DMS53 treated with DMSO at 0.1 percent for 48 hours (cell line): Measurements from ENCODE around the gene TRIM66.

Source experiments
- DNase-seq: peaks from one replicate; lab custom pipeline; 2025; ENCODE audit not compliant: unreplicated experiment; lab: John Stamatoyannopoulos, UW

Gene TRIM66

DNA sequence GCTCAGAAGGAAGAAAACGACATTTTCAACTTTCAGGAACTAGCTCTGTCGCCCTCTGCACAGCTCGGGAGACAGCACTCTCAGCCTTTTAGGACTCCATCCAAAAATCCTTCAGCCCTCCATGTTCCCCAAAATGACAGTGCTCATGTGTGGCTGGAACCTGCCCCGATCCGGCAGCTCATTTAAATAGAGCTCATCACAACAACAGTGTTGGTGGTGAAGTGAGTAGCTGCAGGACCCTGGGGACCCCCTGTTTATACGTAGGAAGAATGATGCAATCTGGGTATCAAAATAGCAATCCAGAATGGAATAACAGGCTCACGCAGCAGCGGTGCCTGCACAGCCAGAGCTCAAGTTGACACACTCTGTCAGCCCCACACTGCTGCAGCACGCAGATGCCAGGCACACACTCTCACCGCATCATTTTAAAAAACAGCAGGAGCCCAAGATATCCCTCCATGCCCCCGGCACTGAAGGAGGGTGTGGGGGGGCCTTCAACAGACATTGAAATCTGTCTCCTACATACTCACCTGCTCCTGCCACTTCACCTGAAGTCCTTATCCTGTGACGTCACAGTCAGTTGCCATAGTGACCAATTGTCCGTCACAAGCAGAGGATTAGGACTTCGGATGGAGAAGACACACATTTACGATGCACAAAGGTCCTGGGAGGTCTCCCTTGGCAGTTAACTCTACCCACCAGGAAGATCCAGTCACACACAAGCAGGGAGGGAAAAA is 24.0 kb downstream of the TRIM66 start:
- DNase-seq = peak; percentile 36

DNA sequence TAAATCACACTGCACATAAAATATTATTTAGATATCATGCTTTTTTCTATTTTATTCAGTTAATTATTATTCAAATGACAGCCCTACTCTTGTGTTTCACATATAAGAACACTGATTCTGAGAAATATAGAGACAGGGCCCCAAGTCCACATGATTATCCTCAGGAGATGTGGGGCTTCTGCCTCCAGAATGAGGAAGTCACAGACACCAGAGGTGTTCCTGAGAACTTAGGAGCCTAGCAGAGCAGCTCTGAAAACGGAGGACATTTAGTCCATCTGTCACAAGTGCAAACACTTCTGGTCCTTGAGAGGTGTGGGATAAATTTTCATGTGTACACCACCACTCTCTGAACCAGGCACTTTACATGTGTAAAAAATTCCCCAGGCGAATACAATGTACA is 26.2 kb downstream of the TRIM66 start:
- DNase-seq = peak; percentile 17

DNA sequence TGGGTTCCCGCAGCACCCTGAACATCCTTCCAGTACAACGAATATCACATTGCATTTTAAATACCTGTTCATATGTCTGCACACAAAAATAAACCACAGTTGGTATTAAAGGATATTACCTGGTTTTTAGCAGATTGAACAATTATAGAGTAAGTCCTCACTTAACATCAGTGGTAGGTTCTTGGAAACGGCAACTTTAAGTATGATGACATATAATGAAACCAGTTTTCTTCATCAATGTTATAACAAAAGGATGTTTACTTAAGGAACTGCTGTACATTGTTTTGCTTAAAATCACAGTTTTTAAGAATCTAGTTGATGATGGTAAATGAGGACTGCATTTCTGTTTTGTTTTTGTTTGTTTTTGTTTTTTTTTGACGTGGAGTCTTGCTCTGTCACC is 28.0 kb downstream of the TRIM66 start:
- DNase-seq = no peak

DNA sequence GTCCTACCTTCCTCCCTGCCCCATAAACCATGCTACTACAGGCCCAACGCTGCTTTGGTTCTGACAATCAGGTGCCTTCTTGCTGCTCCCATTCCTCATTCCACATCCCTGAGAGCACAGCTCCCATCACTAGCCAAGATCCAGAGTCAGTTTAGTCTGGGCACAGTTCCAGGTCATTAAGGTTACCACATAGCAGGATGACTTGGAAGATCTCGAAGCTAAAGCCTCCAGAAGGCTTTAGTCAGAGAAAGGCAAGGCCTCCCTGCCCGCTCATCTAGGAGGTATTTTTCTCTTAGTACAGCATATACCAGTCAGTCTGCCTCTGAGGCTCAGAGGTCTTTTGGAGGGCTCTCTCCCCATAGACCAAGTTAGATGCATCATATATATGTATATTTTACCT is 30.3 kb downstream of the TRIM66 start:
- no peak for DNase-seq

DNA sequence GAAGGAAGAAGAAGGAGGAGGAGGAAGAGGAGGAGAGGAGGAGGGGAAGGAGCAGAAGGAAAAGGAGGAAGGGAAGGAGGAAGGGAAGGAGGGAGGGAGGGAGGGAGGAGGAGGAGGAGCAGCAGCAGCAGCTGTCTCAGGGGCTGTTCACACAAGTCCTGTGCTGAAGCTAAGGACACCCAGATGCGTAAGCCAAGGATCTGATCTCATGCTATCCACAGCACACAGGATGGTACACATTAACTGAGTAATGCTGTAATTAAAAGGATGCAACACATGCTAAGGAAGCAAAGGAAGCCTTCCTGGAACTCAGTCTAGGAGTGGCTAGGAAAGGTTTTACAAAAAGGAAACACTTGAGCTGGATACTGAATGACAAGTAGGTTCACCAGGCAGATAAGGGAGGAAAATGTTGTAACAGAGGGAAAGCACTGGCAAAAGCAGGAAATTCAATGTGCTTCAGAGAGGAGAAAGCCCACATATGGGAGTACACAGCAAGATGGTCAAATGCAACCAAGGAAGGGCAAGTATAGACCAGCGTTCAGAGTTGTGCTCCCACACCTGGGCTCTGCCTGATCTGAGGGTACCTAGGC is 32.0 kb downstream of the TRIM66 start:
- DNase-seq = no peak

DNA sequence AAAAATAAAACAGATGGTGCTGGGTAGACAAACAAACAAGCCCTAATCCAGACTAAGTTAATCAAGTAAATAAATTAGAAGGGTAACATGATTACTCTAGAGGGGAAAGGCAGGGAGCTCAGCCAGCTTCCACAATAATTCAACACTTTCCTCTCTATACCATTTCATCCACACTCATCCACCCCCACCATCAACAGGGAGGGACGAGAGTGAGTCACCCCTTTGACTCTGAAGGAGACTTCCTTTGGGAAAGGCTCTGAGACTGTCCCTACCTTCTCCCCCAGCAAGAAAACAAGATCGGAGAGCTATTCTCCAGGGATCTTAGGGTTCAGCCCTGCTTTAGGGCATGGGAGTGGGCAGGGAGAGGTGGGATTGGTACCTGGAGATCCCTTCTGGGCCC is 33.1 kb downstream of the TRIM66 start:
- DNase-seq = no peak

DNA sequence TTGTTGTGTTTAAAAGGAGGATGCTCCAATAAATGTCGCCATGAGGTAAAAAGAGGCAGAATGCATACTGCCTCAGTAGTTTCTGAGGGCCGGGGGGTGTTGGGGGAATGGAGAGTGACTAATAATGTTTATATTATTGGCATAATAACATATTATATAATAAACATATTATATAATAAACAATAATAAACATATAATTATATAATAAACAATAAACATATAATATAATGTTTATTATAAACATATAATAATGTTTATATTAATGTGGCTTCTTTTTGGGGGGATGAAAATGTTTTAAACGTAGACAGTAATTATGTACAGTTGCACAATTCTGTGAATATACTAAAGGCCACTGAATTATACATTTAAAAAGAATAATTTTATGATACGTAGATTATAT is 35.6 kb downstream of the TRIM66 start:
- DNase-seq = no peak

DNA sequence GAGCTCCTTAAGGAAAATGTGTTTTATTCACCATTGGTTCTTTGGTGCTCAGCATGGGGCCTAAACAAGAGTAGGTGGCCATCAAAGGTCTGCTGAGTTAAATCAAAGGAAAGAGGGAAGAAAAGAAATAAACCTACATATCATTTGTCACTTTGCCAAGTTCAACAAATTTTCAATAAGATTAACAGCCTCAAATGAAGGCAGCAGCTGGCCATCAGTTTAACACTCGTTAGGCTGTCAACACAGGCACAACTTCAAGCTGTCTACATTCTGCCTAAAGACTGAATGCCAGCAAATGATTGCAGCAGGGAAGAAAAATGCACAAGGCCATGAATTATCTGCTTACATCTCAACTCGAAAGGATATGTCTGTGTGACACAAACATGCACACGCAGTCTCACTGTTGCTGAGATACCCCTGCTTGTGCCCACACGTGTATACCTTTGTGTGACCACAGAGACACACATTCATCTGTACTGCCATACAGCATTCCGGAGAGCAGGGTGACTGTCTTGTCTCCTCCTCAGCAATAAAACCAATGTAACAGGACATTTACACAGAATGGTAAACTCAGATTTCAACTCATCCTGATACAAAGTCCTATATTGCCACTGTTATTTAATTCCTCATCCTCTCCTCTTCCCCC is 40.1 kb downstream of the TRIM66 start:
- DNase-seq = no peak

DNA sequence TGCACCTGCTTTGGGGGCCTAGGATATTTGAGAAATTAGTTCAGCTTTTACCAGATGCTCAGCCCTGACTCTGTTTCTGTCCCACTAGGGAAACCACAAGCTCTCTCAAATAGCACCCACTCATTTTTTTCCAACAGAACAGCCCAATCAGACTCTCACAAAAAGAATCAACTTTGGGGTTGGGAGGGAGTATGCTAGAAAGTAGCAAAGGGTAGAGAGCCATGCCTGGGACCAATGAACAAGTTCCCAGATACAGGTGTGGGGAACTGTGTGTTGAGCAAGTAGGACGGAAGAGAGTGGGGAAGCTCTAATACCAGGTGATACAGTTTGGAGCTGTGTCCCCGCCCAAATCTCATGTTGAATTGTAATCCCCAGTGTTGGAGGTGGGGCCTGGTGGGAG is 41.1 kb downstream of the TRIM66 start:
- no peak for DNase-seq

DNA sequence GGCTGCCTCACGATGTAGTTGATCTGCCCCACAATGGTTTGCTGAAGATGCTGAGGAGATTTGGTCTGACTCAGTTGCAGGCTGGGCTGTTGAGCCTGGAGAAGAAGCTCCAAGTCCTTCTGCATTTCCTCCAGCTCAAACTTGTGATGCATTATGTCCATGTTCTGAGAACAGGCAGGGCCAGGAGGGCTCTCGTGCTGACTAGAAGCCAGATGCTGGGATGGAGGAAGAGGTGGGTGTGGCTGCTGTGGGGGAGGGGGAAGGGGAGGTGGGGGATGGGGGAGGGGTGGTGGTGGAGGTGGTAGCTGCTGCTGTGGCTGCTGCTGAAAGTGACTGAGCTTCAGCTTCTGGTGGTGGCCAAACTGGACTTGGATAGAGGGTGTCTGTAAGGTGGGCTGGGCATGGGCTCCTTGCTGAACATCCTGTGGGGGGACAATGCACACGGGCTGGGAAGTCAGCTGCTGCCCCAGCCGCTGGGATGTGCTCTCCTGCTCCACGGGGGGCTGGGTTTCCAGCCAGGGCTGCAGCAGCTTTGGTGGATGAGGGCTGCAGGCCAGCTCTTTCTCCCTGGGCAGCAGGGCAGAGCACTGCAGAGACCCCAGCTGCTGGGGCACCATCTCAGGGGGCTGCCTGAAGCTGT is 42.1 kb downstream of the TRIM66 start:
- DNase-seq = no peak

DNA sequence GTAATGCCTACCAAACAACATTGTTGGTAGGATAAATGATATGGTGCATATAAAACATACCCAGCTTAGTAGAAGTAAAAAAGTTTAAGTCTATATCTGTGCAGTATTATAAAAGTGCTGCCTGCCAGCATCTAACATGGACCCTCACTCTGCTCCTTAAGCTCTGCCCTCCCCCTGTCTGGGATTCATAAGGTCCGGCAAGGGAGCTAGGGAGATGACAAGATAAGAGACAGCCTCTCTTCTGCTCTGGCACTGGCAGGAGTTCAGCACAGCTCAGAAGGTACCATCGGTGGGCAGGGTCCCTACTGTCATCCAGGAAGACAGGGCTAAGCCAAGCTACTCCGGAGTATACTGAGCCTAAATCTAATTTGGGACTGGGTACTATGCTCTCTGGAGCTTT is 42.8 kb downstream of the TRIM66 start:
- no peak for DNase-seq

DNA sequence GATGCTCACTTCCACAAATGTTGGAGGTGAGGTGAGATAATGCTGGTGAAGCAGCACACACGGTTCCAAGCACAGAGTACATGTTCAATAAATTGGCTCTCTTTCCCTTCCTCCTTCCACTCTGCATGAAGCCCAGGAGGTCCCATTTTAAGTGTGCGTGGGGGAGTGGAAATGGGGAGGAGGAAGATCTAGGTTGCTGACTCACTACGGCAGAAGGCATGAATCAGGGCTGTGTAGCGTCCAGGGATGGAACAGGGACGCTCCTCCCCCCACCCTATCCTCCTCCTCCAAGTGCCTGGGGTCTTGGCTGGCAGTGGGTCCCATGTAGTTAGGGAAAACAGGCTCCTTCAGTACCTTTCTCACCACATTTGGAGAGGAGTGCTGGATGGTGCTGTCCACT is 44.2 kb downstream of the TRIM66 start:
- DNase-seq = no peak

DNA sequence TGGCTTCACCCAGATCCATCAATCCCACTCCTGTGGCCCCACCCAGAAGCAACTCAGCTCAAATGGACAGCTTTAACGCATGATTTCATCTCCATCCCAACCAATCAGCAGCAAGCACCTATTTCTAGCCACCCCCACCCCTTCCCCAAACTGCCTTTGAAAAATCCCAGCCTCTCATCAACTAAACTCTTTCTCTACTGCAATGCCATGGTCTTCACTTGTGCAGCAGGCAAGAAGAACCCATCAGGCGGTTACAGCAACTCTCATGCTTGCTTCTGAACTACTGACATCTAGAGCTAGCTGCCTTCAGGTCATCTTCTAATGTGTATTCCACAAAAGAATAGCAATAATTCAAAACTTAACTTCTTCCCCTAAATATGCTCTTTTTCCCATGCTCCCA is 46.3 kb downstream of the TRIM66 start:
- DNase-seq = no peak

DNA sequence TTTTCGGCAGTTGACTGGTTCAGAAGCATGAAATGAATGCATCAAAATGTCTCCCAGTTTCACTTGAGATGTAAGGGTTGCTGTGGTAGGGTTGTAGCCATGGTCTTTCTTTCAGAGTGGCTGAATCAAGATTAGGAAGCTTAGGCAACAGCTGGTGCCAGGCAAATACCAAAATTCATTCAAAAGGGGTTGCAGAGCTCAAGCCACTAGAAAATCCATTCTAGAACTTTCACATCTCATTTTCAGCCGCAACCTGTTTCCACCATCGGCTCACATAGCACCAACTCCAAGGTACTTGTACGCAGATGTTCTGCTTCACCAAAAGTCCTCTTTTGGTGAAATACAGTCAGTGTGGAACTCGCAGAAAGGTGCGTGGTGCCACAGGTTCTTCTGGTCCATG is 48.0 kb downstream of the TRIM66 start:
- DNase-seq = no peak

DNA sequence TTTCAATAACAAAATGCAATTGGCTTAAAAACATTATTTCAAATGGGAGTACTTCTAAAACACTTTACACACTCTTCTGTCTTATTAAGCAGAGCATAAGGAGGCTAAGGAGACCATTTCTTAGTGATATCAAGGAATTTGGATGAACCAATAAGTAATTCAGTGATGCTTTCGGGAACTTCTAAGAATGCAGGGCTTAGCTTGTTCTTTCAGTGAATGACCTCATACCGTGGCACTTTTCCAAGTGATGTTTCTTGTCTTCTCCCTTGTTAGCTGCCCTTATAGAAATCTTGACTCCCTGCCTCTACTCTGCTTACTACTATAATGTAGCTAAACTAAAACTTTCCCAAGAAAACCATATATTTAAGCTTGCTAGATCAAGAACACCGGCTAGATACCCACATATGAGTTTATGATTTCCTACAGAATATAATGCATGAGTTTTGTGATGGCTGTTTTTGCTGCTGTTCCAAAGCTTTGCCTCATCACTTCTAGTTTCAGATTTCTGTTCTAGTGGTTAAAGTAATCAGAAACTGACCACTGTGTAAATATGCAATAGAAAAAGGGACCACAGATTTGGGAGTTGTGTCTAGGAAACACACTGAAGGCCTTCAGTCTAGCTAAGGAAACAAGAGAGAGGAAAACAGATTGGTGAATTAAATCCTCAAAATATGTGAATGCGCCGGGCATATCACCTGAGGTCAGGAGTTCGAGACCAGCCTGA is 50.9 kb downstream of the TRIM66 start:
- no peak for DNase-seq

DNA sequence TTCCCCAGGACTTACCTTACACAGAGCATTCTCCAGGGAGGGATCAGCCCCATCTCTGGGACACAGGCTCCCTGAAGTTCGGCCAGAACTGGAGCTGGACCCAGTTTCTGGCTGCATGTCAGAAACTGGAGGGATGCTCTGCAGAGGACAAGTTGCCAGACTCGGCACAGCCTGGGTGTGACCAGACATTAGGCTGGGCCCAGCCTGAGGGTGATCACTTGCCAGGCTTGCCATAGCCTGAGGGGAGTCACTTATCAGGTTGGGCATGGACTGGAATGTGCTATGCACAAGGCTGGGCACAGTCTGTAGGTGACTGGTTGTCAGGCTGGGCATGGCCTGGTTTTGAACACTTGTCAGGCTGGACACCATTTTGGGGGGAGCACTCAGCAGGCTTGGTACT is 57.8 kb downstream of the TRIM66 start:
- no peak for DNase-seq

DNA sequence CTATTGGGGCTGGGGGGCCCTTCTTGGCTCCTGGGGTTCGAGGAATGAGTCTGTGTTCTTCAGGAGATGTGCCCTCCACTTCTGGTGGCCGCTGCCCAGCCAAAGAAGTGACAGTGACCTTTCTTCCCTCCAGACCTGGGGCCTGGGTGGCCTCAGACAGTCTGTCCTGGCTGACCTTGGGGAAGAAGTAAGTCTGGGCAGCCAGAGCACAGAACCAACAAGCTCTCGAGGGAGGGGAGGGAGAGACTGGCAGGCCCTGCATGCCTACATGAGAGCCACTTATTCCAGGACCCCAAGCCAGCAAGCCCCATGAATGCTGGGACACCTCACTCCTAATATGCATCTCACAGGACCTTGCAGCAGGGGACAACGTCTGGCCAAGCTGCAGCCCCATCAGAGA is 61.3 kb downstream of the TRIM66 start:
- no peak for DNase-seq

DNA sequence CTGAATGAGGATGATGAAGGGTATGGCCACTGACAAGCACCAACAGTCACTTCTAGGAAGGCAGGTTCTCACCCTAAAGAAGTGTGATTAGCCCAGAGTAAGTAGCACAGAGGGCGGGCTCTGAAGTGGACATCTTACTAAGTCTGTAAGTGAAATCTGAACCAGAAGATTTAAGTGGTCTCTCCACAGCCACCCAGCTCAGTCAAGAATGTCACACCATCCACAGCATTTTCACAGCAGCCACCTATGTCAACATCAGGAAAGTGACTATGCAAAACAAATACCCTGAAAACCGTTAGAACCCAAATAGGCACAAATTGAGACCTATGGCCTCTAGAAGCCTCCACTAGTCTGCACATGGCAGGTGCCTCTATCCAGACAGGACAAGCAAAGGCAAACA is 65.4 kb downstream of the TRIM66 start:
- DNase-seq = no peak

DNA sequence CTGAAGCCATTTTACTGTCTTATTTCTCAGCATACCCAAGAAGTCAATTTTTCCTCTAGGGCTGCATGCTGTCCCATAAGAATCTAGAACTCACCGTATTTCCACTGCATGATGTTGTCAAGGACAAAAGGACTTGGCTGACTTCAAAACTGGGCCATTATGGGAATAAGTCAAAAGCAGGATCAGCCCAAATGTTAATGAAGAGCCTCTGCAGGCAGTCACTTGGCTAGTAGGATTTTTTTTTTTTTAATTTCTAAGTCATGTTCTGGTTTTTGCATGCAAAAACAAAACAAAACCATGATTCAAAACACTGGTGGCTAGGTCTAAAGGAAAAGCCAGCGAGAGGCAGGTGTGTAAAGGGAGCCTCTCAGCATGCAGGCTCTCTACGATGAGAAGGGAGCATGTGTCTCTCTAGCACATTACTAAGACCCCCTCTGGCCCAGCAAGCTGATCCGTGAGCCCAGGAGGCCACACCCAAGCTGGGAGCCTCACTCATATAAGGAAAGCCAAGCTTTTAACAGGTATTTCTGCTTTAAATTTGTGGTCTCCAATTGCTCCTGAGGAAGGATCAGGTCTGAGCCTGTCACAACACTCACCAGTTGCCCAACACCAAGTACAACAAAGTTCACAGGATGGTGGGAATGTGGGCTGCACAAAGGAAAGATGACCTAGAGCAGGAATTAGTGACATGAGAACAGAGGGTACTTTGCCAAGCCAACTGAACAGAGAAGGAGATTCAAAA is 67.0 kb downstream of the TRIM66 start:
- no peak for DNase-seq

DNA sequence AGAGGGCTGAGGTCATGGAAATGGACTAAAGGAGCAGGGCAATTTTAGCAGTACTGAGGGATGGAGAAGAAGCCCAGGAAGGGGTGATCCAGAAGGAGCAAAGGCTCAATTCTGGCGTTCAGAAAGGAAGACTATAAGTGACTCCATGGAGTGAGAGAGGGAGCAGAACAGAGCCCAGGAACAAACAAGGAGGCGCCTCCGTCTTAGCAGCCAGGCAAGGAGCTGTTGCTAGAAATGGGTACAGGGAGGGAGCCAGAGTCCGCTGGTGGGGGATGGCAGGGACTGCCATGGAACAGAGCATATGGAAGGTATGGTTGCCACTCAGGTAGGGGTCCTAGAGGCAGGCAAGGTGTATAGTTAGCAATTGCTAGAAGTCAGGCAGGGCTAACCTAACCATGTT is 68.0 kb downstream of the TRIM66 start:
- no peak for DNase-seq

DNA sequence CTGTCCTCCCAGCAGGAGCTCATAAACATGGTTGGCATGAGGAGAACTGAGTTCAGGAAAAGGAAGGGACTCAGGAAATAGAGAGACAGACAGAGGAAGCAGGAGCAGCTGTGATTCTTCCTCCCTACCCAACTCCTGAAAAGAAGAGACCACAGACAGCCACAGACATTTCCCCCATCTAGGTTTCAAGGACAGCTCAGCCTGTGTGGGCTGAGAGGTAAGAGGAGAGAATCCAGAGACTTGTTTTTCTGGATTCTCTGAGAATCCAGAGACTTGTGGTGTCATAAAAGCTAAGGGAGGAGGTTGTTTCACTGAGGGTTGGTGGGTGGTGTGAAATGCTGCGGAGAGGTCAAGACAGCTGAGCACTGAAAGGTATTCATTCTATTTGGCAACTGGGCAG is 69.4 kb downstream of the TRIM66 start:
- DNase-seq = no peak
